B cell (primary cell): ENCODE data around the gene TWIST2. TPM values are rescaled to one million over a fixed set of nuclear protein-coding genes. Genes with fewer than 3 reads are reported as not detected.

Source experiments
- ATAC-seq: fragments of 200-7000 bp; cut with Tn5 transposase; one replicate; pipeline ENCODE4 v1.10.0; 2021; ENCODE audit warnings: low read depth, mild to moderate bottlenecking, moderate number of reproducible peaks, moderate library complexity
- CTCF ChIA-PET: fragments of 350-600 bp; sonication (Branson Sonifier 250); formaldehyde crosslinking; loops from one replicate; lab custom pipeline; 2021; ENCODE audit warnings: antibody characterized with exemption, inconsistent platforms; lab: Charles Lee
- POLR2A ChIA-PET: fragments of 350-600 bp; sonication (Branson Sonifier 250); formaldehyde crosslinking; loops from one replicate; lab custom pipeline; 2021; ENCODE audit warnings: antibody characterized with exemption; lab: Charles Lee
- DNase-seq: peaks from one replicate; pipeline ENCODE4 v3.0.0; 2013
- H2AFZ ChIP-seq: 2 replicates; pipeline ENCODE4 v1.6.1; 2012; ENCODE audit warnings: mild to moderate bottlenecking, low read depth, low read length; ENCODE audit not compliant: insufficient read depth, poor library complexity, severe bottlenecking
- H3K27ac ChIP-seq, 2 donors: 1 replicate in 1 of 2; 2 replicates in 1 of 2; pipeline ENCODE4 v1.5.1; 2012 to 2013; ENCODE audit warnings: low read length in 2 of 2, mild to moderate bottlenecking in 2 of 2, moderate library complexity in 1 of 2
- H3K27me3 ChIP-seq, 4 experiments: fragments of 200-600 bp in 1 of 4; sonication (generic) in 1 of 4; replicated peaks in 1 of 4; 1 replicate in 2 of 4; 2 replicates in 2 of 4; pipeline versions ENCODE4 v1.6.1 to v1.7.0; 2013 to 2016; ENCODE audit warnings: low read length in 3 of 4, mild to moderate bottlenecking in 2 of 4, mixed read lengths in 1 of 4, moderate library complexity in 1 of 4; ENCODE audit not compliant: insufficient read depth in 4 of 4, control insufficient read depth in 3 of 4; ENCODE audit errors: control extremely low read depth in 1 of 4
- H3K36me3 ChIP-seq, 2 experiments: replicated peaks in 1 of 2; 1 replicate in 1 of 2; 2 replicates in 1 of 2; pipeline versions ENCODE4 v1.6.1 to v1.7.1; 2013; ENCODE audit warnings: low read length in 1 of 2; ENCODE audit not compliant: insufficient read depth in 2 of 2, control insufficient read depth in 1 of 2; ENCODE audit errors: control extremely low read depth in 1 of 2, extremely low read depth in 1 of 2
- H3K4me1 ChIP-seq, 2 donors: fragments of 200-600 bp in 1 of 2; sonication (generic) in 1 of 2; 1 replicate in 1 of 2; 2 replicates in 1 of 2; pipeline versions ENCODE4 v1.5.1 to v1.6.1; 2013 to 2017; ENCODE audit warnings: low read length in 2 of 2; ENCODE audit not compliant: control insufficient read depth in 2 of 2, insufficient read depth in 2 of 2
- H3K4me2 ChIP-seq: replicated peaks from 2 replicates; pipeline ENCODE3; 2012; ENCODE audit warnings: mild to moderate bottlenecking, low read depth, low read length; ENCODE audit not compliant: poor library complexity, severe bottlenecking
- H3K4me3 ChIP-seq, 5 experiments: fragments of 200-600 bp in 1 of 5; sonication (generic) in 1 of 5; 1 replicate in 3 of 5; 2 replicates in 2 of 5; pipeline versions ENCODE4 v1.5.1 to v1.7.0; 2011 to 2016; ENCODE audit warnings: low read length in 4 of 5, mild to moderate bottlenecking in 4 of 5, low read depth in 2 of 5, control low read depth in 1 of 5, moderate library complexity in 1 of 5; ENCODE audit not compliant: insufficient read depth in 1 of 5; ENCODE audit errors: control extremely low read depth in 1 of 5, extremely low read depth in 1 of 5
- H3K79me2 ChIP-seq: fragments of 200-600 bp; sonication (generic); one replicate; pipeline ENCODE4 v1.6.0; 2016; ENCODE audit warnings: low read length; ENCODE audit not compliant: control insufficient read depth, insufficient read depth
- H3K9ac ChIP-seq: fragments of 200-600 bp; sonication (generic); 2 replicates; pipeline ENCODE4 v1.6.1; 2017; ENCODE audit warnings: mild to moderate bottlenecking, low read length, moderate library complexity
- H3K9me3 ChIP-seq, 3 donors: one replicate each; pipeline versions ENCODE4 v1.6.1 to v1.7.1; 2013; ENCODE audit warnings: low read length in 2 of 3; ENCODE audit not compliant: control insufficient read depth in 2 of 3, insufficient read depth in 1 of 3; ENCODE audit errors: control extremely low read depth in 1 of 3
- H4K20me1 ChIP-seq: 2 replicates; pipeline ENCODE4 v1.6.0; 2012; ENCODE audit warnings: mild to moderate bottlenecking, low read length; ENCODE audit not compliant: insufficient read depth, control insufficient read depth, poor library complexity, severe bottlenecking
- H3K27ac Mint-ChIP-seq: one replicate; pipeline ENCODE4 v1.8.0; 2021; ENCODE audit warnings: mixed read lengths
- H3K27me3 Mint-ChIP-seq: one replicate; pipeline ENCODE4 v1.8.0; 2021; ENCODE audit warnings: mixed read lengths
- H3K4me1 Mint-ChIP-seq: one replicate; pipeline ENCODE4 v1.8.0; 2021; ENCODE audit warnings: mixed read lengths
- H3K4me3 Mint-ChIP-seq: one replicate; pipeline ENCODE4 v1.8.0; 2021; ENCODE audit warnings: mixed read lengths
- H3K9me3 Mint-ChIP-seq: one replicate; pipeline ENCODE4 v1.8.0; 2022; ENCODE audit warnings: mixed read lengths; ENCODE audit not compliant: insufficient read depth
- EZH2 ChIP-seq: IDR thresholded peaks from 2 replicates; pipeline ENCODE4 v1.6.1; 2012; ENCODE audit warnings: borderline replicate concordance, low read depth, mild to moderate bottlenecking, moderate library complexity, low read length; ENCODE audit not compliant: insufficient read depth, poor library complexity, severe bottlenecking
- WGBS: methylation state at CpG from one replicate; pipeline ENCODE4 v1.1.5; 2013; ENCODE audit warnings: missing lambda C conversion rate; ENCODE audit not compliant: insufficient coverage; 5-methylcytosine and 5-hydroxymethylcytosine counted together
- intact Hi-C: fragments of 100-400 bp; cut with micrococcal nuclease; formaldehyde crosslinking; loops from one replicate; pipeline ENCODE4 v1.10.0; 2022
- polyA plus RNA-seq: library from polyadenylated mRNA; depleted of rRNA; stranded (reverse); fragments of >200 nt; gene quantifications from 2 replicates; pipeline ENCODE4 v1.2.3, GENCODE V29; 2012
- total RNA-seq, 2 donors: library from RNA; stranded (reverse); fragments of 120-200 nt in 1 of 2; gene quantifications; 1 replicate in 1 of 2; 2 replicates in 1 of 2; pipeline versions ENCODE4 v1.2.3 to v1.2.4, GENCODE V29; 2013 to 2022
- TF ChIP-seq, protein P1 (sequence below): fragments of 200-600 bp; IDR thresholded peaks from one replicate; pipeline ENCODE4 v1.8.0; 2022; ENCODE audit warnings: antibody characterized with exemption, mild to moderate bottlenecking

The TWIST2 gene
- total and polyA plus RNA-seq, 2 donors (not counting 1 experiment from before 2014, with no cell fraction given): 0.07 TPM; not detected in 1

DNA sequence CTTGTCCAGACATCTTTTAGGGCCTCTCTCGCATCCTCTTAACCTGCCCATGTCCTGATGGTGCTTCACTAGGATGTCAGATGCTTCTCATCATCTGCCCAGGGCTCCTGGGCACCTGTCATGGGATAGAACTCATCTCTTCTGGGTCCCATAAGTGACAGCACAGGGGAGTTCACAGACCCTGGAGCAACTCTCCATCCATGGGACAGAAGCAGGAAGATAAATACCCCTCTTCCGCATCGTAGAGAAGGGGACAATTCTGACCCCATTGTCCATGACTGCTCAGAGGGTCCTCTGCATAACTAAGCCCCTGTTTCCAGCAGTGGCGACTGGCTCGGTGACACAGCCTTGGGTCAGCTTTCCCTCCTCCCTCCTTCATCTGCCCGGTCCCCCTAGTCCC, 82.3 kb downstream of the TWIST2 start:
- ATAC-seq (no peak), DNase-seq (no peak)
- no peaks in the 10 kb centered on the region for H3K9me3 Mint-ChIP-seq
- no peak overlapping the region for H3K4me2 ChIP-seq
- TF ChIP-seq, protein P1, sequence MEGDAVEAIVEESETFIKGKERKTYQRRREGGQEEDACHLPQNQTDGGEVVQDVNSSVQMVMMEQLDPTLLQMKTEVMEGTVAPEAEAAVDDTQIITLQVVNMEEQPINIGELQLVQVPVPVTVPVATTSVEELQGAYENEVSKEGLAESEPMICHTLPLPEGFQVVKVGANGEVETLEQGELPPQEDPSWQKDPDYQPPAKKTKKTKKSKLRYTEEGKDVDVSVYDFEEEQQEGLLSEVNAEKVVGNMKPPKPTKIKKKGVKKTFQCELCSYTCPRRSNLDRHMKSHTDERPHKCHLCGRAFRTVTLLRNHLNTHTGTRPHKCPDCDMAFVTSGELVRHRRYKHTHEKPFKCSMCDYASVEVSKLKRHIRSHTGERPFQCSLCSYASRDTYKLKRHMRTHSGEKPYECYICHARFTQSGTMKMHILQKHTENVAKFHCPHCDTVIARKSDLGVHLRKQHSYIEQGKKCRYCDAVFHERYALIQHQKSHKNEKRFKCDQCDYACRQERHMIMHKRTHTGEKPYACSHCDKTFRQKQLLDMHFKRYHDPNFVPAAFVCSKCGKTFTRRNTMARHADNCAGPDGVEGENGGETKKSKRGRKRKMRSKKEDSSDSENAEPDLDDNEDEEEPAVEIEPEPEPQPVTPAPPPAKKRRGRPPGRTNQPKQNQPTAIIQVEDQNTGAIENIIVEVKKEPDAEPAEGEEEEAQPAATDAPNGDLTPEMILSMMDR: no peak
- no peak for TF ChIP-seq EZH2
- peaks cover 10% of the 10 kb centered on the region for H3K27me3 Mint-ChIP-seq
- WGBS: 94% methylated on average over 3 of the region's 6 CpGs
- H3K9ac ChIP-seq: no peak overlapping the region
- no peak overlapping the region for H3K27ac Mint-ChIP-seq
- H3K4me3 ChIP-seq: no peak overlapping the region
- H3K27ac ChIP-seq: no peak overlapping the region
- CTCF ChIA-PET: no interaction called here
- no peaks in the 10 kb centered on the region for H3K4me1 ChIP-seq
- no peaks in the 10 kb centered on the region for H4K20me1 ChIP-seq
- no peaks in the 10 kb centered on the region for H3K36me3 ChIP-seq
- no peak overlapping the region for H2AFZ ChIP-seq
- no peak overlapping the region for H3K4me3 Mint-ChIP-seq
- intact Hi-C loops: no loop called here
- no peaks in the 10 kb centered on the region for H3K79me2 ChIP-seq
- POLR2A ChIA-PET: no interaction called here
- no peaks in the 10 kb centered on the region for H3K9me3 ChIP-seq
- no peaks in the 10 kb centered on the region for H3K27me3 ChIP-seq
- H3K4me1 Mint-ChIP-seq: no peaks in the 10 kb centered on the region

DNA sequence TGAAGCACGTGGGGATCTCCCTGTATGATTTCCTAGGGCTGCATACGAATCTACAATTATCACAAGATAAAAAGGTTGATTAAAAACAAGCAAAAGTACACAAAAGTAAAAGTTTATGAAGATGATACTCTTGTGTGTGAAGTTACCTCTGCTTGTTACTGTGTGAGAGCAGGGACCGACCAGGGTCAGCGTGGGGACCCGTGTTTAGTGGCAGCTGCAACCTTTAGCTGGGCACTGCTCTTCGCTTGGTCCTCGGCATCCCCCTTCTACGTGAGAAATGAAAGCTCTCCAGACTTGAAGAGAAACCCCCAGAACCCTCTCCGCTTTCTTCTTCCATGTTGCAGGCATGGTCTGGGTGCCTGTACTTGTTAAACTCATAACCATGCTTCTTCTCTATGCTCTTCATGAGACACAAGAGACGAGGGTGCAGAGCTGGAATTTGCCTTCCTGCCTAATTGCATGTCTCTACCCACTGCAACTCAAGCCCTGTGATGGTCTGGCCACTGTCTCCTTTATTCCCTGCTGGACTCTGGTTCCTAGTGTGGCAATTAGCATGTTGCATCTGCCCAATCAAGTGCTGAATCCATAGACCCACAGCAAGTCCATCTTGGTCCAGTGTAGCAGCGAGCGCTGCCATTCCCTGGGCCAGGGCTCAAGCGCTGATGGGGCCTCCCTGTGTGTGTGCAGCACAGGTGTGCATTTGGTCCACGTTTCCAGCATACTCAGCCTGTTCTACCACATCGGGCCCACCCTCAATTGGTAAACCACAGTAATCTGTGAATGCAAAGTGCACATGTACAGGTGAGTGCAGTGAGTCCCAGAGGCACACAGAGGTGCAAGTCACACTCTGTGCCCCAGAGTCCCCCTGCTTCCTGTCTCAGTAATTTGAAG, 88.5 kb downstream of the TWIST2 start:
- Histone ChIP-seq H2AFZ (no peak overlapping the region), H3K79me2 (no peaks in the 10 kb centered on the region), H3K4me1 (no peaks in the 10 kb centered on the region), H3K27me3 (no peaks in the 10 kb centered on the region), H3K4me3 (no peak overlapping the region), H3K36me3 (no peaks in the 10 kb centered on the region), H3K27ac (no peak overlapping the region), H3K9ac (no peak overlapping the region), H3K9me3 (peaks cover 0 to 4% (median 0%) of the 10 kb centered on the region in 3 donors), H3K4me2 (no peak overlapping the region), H4K20me1 (no peaks in the 10 kb centered on the region)
- DNase-seq (no peak), ATAC-seq (no peak)
- peaks cover 5% of the 10 kb centered on the region for H3K27me3 Mint-ChIP-seq
- TF ChIP-seq, protein P1: no peak
- TF ChIP-seq EZH2: no peak
- POLR2A ChIA-PET: no interaction called here
- intact Hi-C loops: no loop called here
- H3K27ac Mint-ChIP-seq: no peak overlapping the region
- no peaks in the 10 kb centered on the region for H3K4me1 Mint-ChIP-seq
- whole genome bisulfite sequencing: 80% methylated on average over 11 of the region's 15 CpGs
- CTCF ChIA-PET: no interaction called here
- H3K9me3 Mint-ChIP-seq: no peaks in the 10 kb centered on the region
- H3K4me3 Mint-ChIP-seq: no peak overlapping the region
